Pons (tissue), 1 donor: ENCODE results near the gene IRF2BP2.

Experiments
- DNase-seq: peaks from one replicate; pipeline ENCODE4 v3.0.0-alpha.2; 2016; ENCODE audit warnings: low spot score

The IRF2BP2 gene

GRCh38 chr1:234634387-234634786 lies 24.4 kb upstream of the IRF2BP2 start:
- DNase-seq: no peak

- no peak for DNase-seq
These were observed 23.4 kb upstream of the IRF2BP2 start for GRCh38 chr1:234633246-234634003.

GRCh38 chr1:234632225-234632624 lies 22.2 kb upstream of the IRF2BP2 start:
- DNase-seq: no peak

- no peak for DNase-seq
These were observed 21.7 kb upstream of the IRF2BP2 start for GRCh38 chr1:234631721-234632125.

- DNase-seq: no peak
These were observed 19.0 kb upstream of the IRF2BP2 start for GRCh38 chr1:234629026-234629425.

GRCh38 chr1:234628089-234628488 lies 18.1 kb upstream of the IRF2BP2 start:
- no peak for DNase-seq

- no peak for DNase-seq
These were observed 17.3 kb upstream of the IRF2BP2 start for GRCh38 chr1:234627009-234627950.

- no peak for DNase-seq
These were observed 16.4 kb upstream of the IRF2BP2 start for GRCh38 chr1:234626391-234626790.

- no peak for DNase-seq
These were observed 14.7 kb upstream of the IRF2BP2 start for GRCh38 chr1:234624724-234625117.

GRCh38 chr1:234621657-234622335 lies 11.8 kb upstream of the IRF2BP2 start:
- DNase-seq: no peak

GRCh38 chr1:234621127-234621468 lies 11.1 kb upstream of the IRF2BP2 start:
- DNase-seq: no peak

GRCh38 chr1:234620272-234621126 lies 10.5 kb upstream of the IRF2BP2 start:
- DNase-seq: no peak

- no peak for DNase-seq
These were observed 9.8 kb upstream of the IRF2BP2 start for GRCh38 chr1:234619794-234620247.

- DNase-seq: no peak
These were observed 9.1 kb upstream of the IRF2BP2 start for GRCh38 chr1:234619071-234619480.

GRCh38 chr1:234618737-234619049 lies 8.7 kb upstream of the IRF2BP2 start:
- DNase-seq: no peak

- DNase-seq: no peak
These were observed 8.2 kb upstream of the IRF2BP2 start for GRCh38 chr1:234617986-234618736.

- no peak for DNase-seq
These were observed 7.4 kb upstream of the IRF2BP2 start for GRCh38 chr1:234617131-234617985.

GRCh38 chr1:234616644-234617043 lies 6.7 kb upstream of the IRF2BP2 start:
- no peak for DNase-seq

- peak; percentile 76 for DNase-seq
These were observed 4.1 kb upstream of the IRF2BP2 start for GRCh38 chr1:234614081-234614489.
